Sigmoid colon (tissue), 4 donors: ENCODE measurements around the gene MAP2.

Experiments
- CTCF ChIP-seq, 4 experiments: fragments of 450-650 bp in 3 of 4; fragments of 200-600 bp in 1 of 4; IDR thresholded peaks; one replicate each; pipeline ENCODE4 v1.5.1; 2016 to 2019; ENCODE audit warnings: antibody characterized with exemption in 4 of 4, mild to moderate bottlenecking in 3 of 4, moderate library complexity in 2 of 4
- EP300 ChIP-seq, 4 donors: sonication (generic); formaldehyde crosslinking; IDR thresholded peaks; one replicate each; pipeline ENCODE4 v1.6.1; 2017; ENCODE audit warnings: antibody characterized with exemption in 4 of 4
- POLR2A ChIP-seq, 2 donors: fragments of 450-650 bp; IDR thresholded peaks; one replicate each; pipeline ENCODE4 v1.6.1; 2016; ENCODE audit warnings: antibody characterized with exemption in 2 of 2, mild to moderate bottlenecking in 2 of 2, moderate library complexity in 2 of 2
- POLR2AphosphoS5 ChIP-seq, 4 donors: sonication (generic); formaldehyde crosslinking; IDR thresholded peaks; one replicate each; pipeline ENCODE4 v1.6.1; 2017; ENCODE audit warnings: antibody characterized with exemption in 4 of 4

GRCh38 chr2:209398463-209398862 is 25.4 kb upstream of the MAP2 start:
- no peak for TF ChIP-seq POLR2A (IDR thresholded peaks at IDR 0.05)
- TF ChIP-seq CTCF (IDR thresholded peaks at IDR 0.05): no peak
- TF ChIP-seq POLR2AphosphoS5 (IDR thresholded peaks at IDR 0.05): no peak
- no peak for TF ChIP-seq EP300 (IDR thresholded peaks at IDR 0.05)
